ENCODE results near the gene MTHFSD. TPM values are rescaled to one million over a fixed set of nuclear protein-coding genes. Genes with fewer than 3 reads are reported as not detected.

Gene MTHFSD
- total and polyA plus RNA-seq, 2 donors = 11.0 to 18.4 TPM

DNA sequence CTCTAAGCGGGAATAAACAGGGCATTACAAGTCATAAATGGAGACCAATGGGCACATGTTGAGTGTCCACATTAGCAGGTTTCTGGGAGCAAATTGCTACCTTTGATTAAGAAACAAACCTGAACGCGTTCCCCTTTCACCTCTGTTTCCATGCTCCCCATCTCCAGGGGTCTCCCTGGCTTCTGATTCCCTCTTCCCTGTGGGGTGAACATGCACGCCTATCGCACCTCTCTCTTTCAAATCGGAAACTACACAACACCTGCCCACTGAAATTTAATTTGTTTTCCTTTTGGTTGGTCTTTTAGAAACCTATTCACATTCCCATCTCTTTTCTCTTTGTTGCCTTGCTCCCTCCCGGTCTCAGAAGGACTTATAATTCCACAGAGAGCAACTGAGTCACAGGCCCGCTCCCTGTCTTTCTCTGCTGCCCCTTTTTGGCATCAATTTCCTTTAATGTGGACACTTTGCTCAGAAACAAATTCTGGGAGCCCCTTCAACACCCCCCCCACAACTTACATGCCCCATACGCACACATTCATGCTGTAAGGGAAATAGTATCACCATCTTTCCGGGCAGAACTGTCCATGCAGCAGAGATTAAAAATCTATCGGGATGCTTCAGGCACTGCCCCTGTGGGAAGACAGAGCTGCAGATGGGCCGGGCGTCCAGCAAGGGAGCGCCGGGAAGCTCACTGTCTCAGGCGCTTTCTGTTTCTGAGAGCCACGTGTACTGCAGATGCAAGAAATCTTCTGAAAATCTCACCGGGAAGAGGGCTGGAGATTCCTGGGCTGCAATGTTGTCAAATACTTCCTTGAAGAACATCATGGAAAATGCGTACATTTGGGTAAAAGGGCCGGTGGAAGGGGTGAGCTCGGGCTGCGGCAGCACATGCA, 51.9 kb downstream of the MTHFSD start:
- 16% methylated on average over 22 of the region's 22 CpGs for WGBS
- Histone ChIP-seq H3K4me3 (ENCODE audit: low read length in 2 of 2) (no peak overlapping the region), H3K36me3 (ENCODE audit: control insufficient read depth in 2 of 2, insufficient read depth in 2 of 2, low read length in 1 of 2) (no peaks in the 10 kb centered on the region), H3K27me3 (ENCODE audit: control insufficient read depth in 2 of 2, insufficient read depth in 1 of 2, low read length in 1 of 2) (peaks cover 96 to 100% of the 10 kb centered on the region in 2 donors), H3K4me1 (ENCODE audit: control insufficient read depth in 2 of 2, insufficient read depth in 2 of 2, low read length in 2 of 2) (no peaks in the 10 kb centered on the region), H3K27ac (ENCODE audit: low read depth in 1 of 2, low read length in 1 of 2) (no peak overlapping the region), H3K9me3 (ENCODE audit: control insufficient read depth in 2 of 2, insufficient read depth in 1 of 2, low read length in 1 of 2) (no peaks in the 10 kb centered on the region)
- DNase-seq (ENCODE audit: low read depth in 6 of 9, low spot score in 9 of 9) = no peak

DNA sequence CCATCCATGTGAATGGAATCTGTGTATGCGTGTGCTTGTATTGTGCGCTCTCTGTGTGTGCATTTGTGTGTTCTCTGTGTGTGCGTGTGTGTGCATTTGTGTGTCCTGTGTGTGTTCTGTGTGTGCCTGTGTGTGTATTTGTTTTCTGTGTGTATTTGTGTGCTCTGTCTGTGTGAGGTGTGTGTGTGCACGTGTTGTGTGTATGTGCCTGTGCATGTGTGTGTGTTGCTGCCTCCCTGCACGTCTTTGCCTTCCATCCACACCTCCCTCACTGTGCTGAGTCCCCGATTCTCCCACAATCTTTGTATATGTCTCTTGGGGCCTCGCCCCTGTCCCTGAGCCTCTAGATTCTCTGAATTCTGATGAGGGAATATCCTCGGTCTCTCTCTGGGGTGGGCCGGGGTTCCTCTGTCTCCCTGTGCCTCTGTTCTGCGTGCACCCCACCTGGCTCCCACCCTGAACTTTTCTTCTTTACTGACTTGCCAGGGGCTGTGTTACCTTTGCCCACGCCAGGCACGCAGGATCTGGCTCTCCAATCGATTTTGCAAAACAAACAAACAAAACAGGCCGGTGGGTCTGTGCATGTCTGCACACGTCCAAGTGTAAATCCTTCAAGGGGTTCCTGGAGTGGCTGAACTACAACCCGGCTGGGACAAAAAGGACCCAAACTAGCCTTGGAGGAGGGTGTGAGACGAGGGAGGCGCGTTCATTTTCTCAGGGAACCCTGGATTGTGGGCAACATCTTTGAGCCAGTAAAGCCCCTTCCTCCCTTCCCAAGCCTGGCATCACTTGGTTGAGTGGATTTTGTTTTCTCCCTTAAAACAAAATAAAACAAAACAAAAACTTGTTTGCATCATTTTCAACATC, 52.8 kb downstream of the MTHFSD start:
- Histone ChIP-seq H3K36me3 (ENCODE audit: control insufficient read depth in 2 of 2, insufficient read depth in 2 of 2, low read length in 1 of 2) (no peaks in the 10 kb centered on the region), H3K27me3 (ENCODE audit: control insufficient read depth in 2 of 2, insufficient read depth in 1 of 2, low read length in 1 of 2) (peaks cover 96 to 100% of the 10 kb centered on the region in 2 donors), H3K4me1 (ENCODE audit: control insufficient read depth in 2 of 2, insufficient read depth in 2 of 2, low read length in 2 of 2) (no peaks in the 10 kb centered on the region), H3K27ac (ENCODE audit: low read depth in 1 of 2, low read length in 1 of 2) (no peak overlapping the region), H3K9me3 (ENCODE audit: control insufficient read depth in 2 of 2, insufficient read depth in 1 of 2, low read length in 1 of 2) (no peaks in the 10 kb centered on the region), H3K4me3 (ENCODE audit: low read length in 2 of 2) (no peak overlapping the region)
- DNase-seq (ENCODE audit: low read depth in 6 of 9, low spot score in 9 of 9) = no peak
- 17% methylated on average over 19 of the region's 19 CpGs for WGBS

DNA sequence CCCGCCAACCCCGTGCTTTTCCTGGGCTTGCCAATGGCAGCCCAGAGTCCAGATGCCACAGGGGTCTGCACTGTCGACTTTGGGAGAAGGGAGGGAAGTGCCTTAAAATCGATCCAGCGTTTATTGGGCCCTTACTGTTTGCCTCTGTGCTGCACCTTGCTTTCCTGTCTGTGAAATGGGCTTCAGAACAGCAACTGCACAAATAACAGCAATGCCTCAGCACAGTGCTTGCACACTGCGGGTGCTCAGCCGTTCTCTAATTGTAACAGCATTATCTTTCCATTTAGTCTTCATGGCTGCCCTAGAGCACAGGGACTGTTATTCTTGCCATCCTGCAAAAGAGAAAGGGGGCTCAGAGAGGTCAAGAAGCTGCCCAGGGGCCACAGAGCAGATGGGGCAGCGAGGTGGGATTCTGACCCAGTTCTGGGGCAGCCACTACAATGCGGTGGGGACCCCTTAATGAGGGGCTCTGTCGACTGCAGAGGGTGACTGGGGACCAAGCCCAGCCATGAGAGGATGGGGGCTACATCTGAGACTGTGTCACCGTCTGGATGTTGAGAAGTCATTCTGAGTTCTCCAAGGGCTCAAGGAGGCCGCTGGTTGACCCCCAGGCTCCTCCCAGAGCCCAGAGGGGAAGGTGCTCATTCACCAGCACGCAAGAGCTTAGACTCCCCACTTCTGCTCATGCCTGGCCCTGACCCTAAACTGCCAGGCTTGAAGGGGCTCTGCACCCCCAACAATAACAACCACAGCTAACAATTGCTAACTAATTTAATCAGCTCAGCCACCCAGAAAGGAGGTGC, 54.1 kb downstream of the MTHFSD start:
- Histone ChIP-seq H3K4me3 (ENCODE audit: low read length in 2 of 2) (no peak overlapping the region), H3K27ac (ENCODE audit: low read depth in 1 of 2, low read length in 1 of 2) (no peak overlapping the region), H3K4me1 (ENCODE audit: control insufficient read depth in 2 of 2, insufficient read depth in 2 of 2, low read length in 2 of 2) (no peaks in the 10 kb centered on the region), H3K9me3 (ENCODE audit: control insufficient read depth in 2 of 2, insufficient read depth in 1 of 2, low read length in 1 of 2) (no peaks in the 10 kb centered on the region), H3K27me3 (ENCODE audit: control insufficient read depth in 2 of 2, insufficient read depth in 1 of 2, low read length in 1 of 2) (peaks cover 97 to 100% of the 10 kb centered on the region in 2 donors), H3K36me3 (ENCODE audit: control insufficient read depth in 2 of 2, insufficient read depth in 2 of 2, low read length in 1 of 2) (no peaks in the 10 kb centered on the region)
- no peak for DNase-seq (ENCODE audit: low read depth in 6 of 9, low spot score in 9 of 9)
- 12% methylated on average over 13 of the region's 13 CpGs for WGBS

DNA sequence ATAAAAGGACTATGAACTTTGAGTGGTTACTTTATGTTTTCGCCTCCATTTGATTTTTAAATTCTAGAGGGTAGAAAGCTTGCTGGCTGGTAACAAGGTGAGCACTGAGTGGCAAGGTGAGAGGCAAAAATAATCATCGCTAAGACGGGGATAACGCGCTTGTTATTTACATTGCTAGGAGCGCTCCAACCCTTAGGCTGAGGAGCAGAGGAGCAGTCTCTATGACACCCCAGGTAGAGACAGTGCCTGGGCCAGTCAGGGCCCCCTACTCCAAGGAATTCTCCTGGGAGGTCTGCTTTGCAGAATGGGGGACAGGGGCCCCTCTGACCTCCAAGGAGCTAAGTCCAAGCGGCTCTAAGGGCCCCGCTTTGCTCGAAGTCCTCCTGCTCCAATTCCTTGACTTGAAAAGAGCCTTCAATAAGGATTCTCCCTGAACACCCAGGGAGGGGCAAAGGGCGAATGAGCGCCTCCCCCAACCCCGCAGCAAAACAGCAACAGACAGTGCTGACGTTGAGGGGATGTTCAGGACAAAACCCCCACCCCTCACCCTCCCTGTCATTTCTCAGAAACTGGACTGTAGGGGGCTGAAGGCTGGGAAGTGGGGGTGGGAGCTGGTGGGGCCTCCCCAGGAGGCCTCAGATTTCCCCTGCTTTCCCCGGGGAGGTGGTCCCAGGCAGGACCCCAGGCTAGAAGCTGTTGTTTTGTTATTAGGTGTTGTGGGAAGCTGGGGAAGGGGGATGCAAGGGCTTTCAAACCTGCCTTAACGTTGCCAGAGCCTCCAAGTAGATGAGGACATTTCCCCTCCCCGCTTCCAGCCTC, 54.9 kb downstream of the MTHFSD start:
- Histone ChIP-seq H3K36me3 (ENCODE audit: control insufficient read depth in 2 of 2, insufficient read depth in 2 of 2, low read length in 1 of 2) (no peaks in the 10 kb centered on the region), H3K27me3 (ENCODE audit: control insufficient read depth in 2 of 2, insufficient read depth in 1 of 2, low read length in 1 of 2) (peaks cover 97 to 100% of the 10 kb centered on the region in 2 donors), H3K4me1 (ENCODE audit: control insufficient read depth in 2 of 2, insufficient read depth in 2 of 2, low read length in 2 of 2) (no peaks in the 10 kb centered on the region), H3K4me3 (ENCODE audit: low read length in 2 of 2) (no peak overlapping the region), H3K9me3 (ENCODE audit: control insufficient read depth in 2 of 2, insufficient read depth in 1 of 2, low read length in 1 of 2) (peaks cover 0 to 2% of the 10 kb centered on the region in 2 donors), H3K27ac (ENCODE audit: low read depth in 1 of 2, low read length in 1 of 2) (no peak overlapping the region)
- WGBS = 13% methylated on average over 16 of the region's 16 CpGs
- no peak for DNase-seq (ENCODE audit: low read depth in 6 of 9, low spot score in 9 of 9)

DNA sequence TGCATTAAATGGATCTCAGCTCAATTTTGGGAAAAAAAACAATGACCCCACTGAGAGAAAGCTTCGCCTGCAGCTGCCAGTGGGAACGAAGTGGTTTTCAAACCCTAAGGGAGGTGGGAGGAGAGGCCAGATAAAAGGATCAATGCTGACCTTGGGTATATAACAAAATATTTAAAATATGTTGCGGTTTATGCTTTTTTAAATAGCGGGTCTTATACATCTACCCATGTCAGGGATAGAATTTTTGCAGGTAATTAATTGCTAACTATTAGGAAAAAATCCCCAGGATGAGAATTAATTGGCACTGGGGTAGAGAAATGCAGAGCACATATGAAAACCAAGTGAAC, 55.6 kb downstream of the MTHFSD start:
- no peaks in the 10 kb centered on the region for H3K36me3 ChIP-seq (ENCODE audit: control insufficient read depth in 2 of 2, insufficient read depth in 2 of 2, low read length in 1 of 2)
- H3K27ac ChIP-seq (ENCODE audit: low read depth in 1 of 2, low read length in 1 of 2) = no peak overlapping the region
- no peak for DNase-seq (ENCODE audit: low read depth in 6 of 9, low spot score in 9 of 9)
- peaks cover 0 to 2% of the 10 kb centered on the region in 2 donors for H3K9me3 ChIP-seq (ENCODE audit: control insufficient read depth in 2 of 2, insufficient read depth in 1 of 2, low read length in 1 of 2)
- no peaks in the 10 kb centered on the region for H3K4me1 ChIP-seq (ENCODE audit: control insufficient read depth in 2 of 2, insufficient read depth in 2 of 2, low read length in 2 of 2)
- H3K4me3 ChIP-seq (ENCODE audit: low read length in 2 of 2) = no peak overlapping the region
- peaks cover 97 to 100% of the 10 kb centered on the region in 2 donors for H3K27me3 ChIP-seq (ENCODE audit: control insufficient read depth in 2 of 2, insufficient read depth in 1 of 2, low read length in 1 of 2)
- WGBS = 18% methylated on average over 4 of the region's 4 CpGs

DNA sequence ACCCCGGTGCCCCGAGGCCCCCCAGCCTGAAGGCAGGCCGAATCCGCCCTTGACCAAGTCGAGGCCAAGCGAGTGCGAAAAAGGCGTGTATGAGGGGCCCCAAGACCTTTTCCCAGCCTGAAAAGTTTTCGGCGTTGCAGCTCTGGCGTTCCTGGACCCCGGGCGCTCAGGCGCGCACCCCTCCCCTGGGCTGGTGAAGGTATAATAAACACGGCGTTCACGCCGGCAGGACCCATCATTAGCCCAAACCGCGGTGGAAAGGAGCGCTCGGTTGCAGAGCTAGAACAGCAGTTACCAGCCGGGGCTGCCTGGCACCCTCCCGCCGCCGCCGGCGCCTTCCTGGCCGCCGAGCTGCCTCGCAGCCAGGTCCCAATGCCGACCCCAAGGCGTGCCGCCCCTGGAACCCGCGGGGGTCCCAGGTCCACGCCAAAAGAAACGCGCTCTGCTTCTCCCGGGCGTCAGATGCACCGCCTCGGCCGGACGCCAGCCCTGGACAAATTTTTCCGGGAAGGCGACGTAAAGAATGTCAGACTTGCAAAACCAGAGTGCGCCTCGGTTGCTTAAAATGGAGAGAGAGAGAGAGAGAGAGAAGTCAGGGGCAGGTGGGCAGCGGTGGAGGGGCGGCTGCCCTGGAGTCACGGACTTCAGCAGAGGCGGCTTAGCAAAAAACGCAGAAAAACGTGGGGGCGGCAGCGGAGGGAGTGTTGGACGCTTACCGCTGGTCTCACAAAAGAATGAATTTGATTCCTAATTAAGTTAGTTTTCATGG, 56.2 kb downstream of the MTHFSD start:
- peaks cover 97 to 100% of the 10 kb centered on the region in 2 donors for H3K27me3 ChIP-seq (ENCODE audit: control insufficient read depth in 2 of 2, insufficient read depth in 1 of 2, low read length in 1 of 2)
- H3K27ac ChIP-seq (ENCODE audit: low read depth in 1 of 2, low read length in 1 of 2) = no peak overlapping the region
- peaks cover 0 to 2% of the 10 kb centered on the region in 2 donors for H3K9me3 ChIP-seq (ENCODE audit: control insufficient read depth in 2 of 2, insufficient read depth in 1 of 2, low read length in 1 of 2)
- WGBS = 7% methylated on average over 61 of the region's 61 CpGs
- no peak for DNase-seq (ENCODE audit: low read depth in 6 of 9, low spot score in 9 of 9)
- H3K4me1 ChIP-seq (ENCODE audit: control insufficient read depth in 2 of 2, insufficient read depth in 2 of 2, low read length in 2 of 2) = no peaks in the 10 kb centered on the region
- no peak overlapping the region for H3K4me3 ChIP-seq (ENCODE audit: low read length in 2 of 2)
- H3K36me3 ChIP-seq (ENCODE audit: control insufficient read depth in 2 of 2, insufficient read depth in 2 of 2, low read length in 1 of 2) = no peaks in the 10 kb centered on the region

DNA sequence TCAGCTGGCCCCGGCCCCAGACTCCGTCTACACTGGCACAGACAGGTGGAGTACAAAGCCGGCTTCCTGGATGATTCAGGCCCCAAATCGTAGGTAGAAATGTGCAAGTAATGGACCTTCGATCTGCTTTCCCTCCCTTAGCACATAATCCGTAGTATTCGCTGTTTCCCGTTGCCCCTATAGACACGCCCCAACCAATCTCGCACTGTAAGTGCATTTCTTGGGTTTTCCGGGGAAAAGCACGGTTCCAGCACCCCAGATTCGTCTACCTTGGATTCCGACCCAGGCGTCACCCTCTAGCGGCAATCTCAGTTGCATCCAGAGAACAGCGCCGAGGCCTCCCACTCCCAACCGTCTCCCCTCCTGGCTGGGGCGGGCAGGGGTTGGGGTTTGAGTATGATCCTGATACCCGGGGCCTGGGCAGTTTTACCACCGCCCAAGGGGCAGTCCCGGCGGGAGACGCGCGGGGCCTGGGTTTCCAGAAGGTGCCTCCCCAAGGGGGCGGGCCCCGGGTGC, 56.8 kb downstream of the MTHFSD start:
- Histone ChIP-seq H3K9me3 (ENCODE audit: control insufficient read depth in 2 of 2, insufficient read depth in 1 of 2, low read length in 1 of 2) (peaks cover 0 to 2% of the 10 kb centered on the region in 2 donors), H3K27ac (ENCODE audit: low read depth in 1 of 2, low read length in 1 of 2) (no peak overlapping the region), H3K4me3 (ENCODE audit: low read length in 2 of 2) (no peak overlapping the region), H3K36me3 (ENCODE audit: control insufficient read depth in 2 of 2, insufficient read depth in 2 of 2, low read length in 1 of 2) (no peaks in the 10 kb centered on the region), H3K27me3 (ENCODE audit: control insufficient read depth in 2 of 2, insufficient read depth in 1 of 2, low read length in 1 of 2) (peaks cover 97 to 100% of the 10 kb centered on the region in 2 donors), H3K4me1 (ENCODE audit: control insufficient read depth in 2 of 2, insufficient read depth in 2 of 2, low read length in 2 of 2) (no peaks in the 10 kb centered on the region)
- DNase-seq (ENCODE audit: low read depth in 6 of 9, low spot score in 9 of 9) = no peak
- 5% methylated on average over 29 of the region's 29 CpGs for WGBS
